CD4-positive, alpha-beta T cell treated with Interleukin-6 for 4 hours (primary cell): ENCODE measurements around the gene UNC119B.
"Not testable (repeated sequence)": the region's sequence is repeated elsewhere in the genome, so short reads cannot be mapped to it uniquely, and the experiment has no call there.

Experiments
- DNase-seq: peaks from one replicate; pipeline ENCODE4 v3.0.0-alpha.2; 2020; ENCODE audit warnings: mixed read lengths

Gene UNC119B

GRCh38 chr12:120720234-120720986, 10.2 kb downstream of the UNC119B start:
- no peak for DNase-seq

DNA sequence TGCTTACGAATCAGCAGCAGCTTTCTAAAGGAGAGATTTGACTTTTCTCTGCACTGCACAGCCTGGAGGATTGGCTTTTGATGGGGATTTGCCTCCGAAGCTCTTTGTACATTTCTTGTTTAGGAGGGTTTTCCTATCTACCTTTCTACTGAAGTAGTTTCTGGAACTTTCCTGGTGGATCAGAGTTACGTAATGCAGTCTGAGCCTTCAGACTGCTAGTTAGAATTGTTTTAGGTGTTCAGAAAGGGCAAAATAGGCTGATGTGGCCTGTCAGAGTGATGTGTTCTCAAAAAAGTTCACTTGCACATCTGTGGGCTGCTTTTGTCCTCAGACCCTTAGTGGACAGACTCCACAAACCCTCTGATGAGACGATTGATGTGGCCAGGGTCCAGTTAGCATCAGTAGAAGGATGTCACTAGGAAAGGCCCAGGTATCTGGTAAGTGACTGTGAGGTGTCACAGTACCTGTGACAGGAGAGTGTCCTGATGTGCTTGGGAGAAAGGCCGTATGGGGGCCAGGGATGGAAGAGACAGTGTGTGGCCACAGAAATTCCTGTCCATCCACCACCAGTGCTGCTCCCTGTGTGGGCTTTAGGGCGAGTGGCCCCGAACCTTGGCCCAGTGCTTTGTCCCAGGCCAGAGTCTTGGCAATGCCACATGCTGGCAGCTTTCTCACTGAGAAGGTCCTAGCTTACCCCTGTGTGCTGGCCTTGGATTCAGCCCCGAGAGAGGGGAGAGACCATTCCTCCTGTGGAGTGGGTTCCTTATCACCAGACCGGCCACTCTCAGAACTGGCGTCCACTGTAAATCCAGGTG, 10.9 kb downstream of the UNC119B start:
- no peak for DNase-seq

- DNase-seq, result no peak
These were observed 11.6 kb downstream of the UNC119B start for GRCh38 chr12:120721866-120722265.

DNA sequence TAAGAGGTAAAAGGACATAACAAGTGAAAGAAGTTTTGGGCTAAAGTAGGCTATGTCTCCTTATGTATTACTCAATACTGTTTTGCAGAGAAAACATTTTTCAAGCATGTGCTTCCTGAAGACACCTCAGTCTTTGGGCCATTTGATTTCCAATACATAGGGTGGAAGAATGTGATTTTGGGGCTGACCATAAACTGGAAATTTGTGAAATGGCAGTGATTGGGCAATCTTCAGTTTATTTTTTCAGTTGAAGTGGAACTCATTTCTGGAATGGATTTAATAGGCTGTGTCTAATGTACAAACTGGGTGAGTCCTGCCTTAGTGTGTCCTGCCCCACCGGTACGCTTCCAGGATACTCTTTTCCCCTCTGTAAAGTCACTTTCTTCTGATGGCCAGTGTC, 12.5 kb downstream of the UNC119B start:
- no peak for DNase-seq

DNA sequence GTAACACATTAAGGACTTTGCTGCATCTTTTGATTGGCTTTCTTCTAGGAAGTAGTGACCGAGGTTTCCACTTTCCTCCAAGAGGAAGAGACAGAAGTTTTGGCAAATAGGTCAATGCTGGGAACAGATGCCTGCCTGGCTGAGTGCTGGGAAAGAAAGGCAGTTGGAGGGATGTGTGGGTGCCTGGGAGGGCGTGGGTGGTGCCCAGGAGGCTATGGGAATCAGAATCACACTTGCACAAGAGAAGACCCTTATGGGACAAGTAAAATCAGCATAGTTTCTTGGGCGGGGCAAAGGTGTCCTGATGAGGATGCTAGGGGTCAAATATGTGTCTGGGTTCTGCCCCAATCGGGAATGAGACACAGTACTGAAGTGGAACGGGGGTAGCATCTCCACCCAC, 14.5 kb downstream of the UNC119B start:
- no peak for DNase-seq

DNA sequence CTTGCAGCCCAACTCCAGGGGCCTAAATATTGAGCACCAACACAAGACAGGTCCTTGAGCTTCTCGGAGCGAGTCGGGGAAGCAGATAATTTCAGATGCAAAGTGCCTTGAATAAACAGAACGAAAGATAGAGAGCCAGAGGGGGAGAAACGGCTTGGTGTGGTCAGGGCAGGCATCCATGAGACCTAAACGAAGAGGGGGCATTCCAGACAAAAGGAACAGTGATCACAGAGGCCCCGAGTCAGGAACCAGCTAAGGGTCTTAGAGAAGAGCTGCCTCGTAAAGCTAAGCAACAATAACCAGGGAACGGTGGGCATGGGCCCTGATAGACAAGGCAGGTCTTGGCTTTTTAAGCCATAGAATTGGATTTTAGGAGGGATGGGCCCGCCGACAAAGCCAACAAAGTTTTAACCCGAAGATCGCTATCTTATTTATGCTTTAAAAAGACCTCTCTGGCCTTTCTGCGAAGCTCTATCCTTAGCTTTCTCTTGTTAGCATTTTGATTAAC, 14.9 kb downstream of the UNC119B start:
- DNase-seq, result peak; percentile 8

DNA sequence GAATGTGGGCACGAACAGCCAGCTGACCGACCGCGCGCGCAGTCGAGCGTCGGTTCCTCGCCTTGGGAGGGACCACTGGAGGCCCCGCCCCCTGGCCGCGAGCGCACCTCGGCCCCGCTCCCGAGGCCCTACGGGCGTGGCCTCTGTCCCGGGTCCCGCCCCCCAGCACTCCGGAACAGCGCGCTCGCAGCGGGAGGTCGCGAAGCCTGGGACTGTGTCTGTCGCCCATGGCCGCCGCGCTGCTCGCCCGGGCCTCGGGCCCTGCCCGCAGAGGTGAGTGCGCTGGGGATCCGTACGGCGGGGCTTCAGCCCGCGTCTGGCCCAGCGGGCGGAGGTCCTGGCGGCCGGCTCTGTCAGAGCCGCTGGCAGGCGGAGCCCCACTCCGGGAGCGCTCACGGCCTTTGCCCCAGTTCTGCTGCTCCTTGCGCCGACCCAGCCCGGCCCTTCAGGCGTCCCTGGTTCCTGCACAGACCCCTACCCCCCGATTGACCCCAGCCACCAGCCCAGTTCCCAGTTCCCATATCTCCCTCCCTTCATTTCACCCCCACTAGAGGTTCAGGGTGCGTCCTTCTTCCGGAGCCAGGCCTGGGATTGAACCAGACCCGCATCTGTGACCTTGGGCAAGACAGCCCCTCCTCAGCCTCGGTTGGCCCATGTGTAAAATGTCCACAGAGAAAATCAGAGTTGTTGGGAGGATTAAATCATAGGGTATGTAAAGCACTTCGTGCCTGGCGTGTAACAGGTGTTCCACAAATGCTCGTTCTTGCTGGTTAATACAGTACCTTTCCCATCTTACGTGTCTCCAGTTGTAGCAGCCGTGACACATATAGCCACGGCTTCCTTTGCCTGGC, 15.6 kb downstream of the UNC119B start, which contains the start of gene ACADS:
ACADS (plus strand) TSS at position 168 of the 851 bp plus-strand sequence; CDS start at position 228, 60 bp downstream.
- peak; percentile 95 for DNase-seq

DNA sequence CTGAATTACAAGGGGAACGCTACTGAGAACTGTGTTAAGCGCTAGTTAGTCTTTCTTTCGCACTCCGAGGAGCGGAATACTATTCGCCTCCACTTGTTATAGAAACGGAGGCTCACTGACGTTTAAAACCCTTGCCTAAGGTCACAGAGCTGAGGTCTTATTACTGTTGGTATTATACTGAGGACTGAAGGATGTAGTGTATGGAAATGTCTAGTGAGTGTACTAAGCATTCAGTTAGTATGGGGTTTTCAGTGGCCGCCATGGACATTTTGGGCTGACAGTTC, 16.2 kb downstream of the UNC119B start:
- no peak for DNase-seq

- DNase-seq, result no peak
These were observed 16.7 kb downstream of the UNC119B start for GRCh38 chr12:120726961-120727360.

GRCh38 chr12:120732198-120732597, 21.9 kb downstream of the UNC119B start:
- DNase-seq, result not testable (repeated sequence)

- no peak for DNase-seq
These were observed 23.3 kb downstream of the UNC119B start for GRCh38 chr12:120733574-120733973.

DNA sequence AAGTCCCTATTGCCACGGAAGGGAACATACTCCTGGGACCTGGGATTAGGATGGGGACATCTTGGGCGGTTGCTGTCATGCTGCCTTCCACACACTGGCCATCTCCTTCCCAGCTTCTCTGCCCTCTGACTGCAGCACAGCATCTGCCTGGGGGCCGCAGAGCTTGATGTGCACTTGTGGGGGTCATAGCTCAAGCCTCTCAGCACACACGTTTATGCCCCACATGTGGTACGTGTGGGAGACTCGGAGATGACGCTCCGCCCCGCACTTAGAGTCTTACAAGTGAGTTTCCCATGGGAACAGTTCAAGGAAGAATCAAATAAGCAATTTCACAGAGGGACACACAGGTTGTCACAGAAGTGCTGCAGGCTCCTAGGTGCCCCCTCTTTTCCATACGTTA, 24.0 kb downstream of the UNC119B start:
- no peak for DNase-seq

- no peak for DNase-seq
These were observed 24.9 kb downstream of the UNC119B start for GRCh38 chr12:120735181-120735580.

DNA sequence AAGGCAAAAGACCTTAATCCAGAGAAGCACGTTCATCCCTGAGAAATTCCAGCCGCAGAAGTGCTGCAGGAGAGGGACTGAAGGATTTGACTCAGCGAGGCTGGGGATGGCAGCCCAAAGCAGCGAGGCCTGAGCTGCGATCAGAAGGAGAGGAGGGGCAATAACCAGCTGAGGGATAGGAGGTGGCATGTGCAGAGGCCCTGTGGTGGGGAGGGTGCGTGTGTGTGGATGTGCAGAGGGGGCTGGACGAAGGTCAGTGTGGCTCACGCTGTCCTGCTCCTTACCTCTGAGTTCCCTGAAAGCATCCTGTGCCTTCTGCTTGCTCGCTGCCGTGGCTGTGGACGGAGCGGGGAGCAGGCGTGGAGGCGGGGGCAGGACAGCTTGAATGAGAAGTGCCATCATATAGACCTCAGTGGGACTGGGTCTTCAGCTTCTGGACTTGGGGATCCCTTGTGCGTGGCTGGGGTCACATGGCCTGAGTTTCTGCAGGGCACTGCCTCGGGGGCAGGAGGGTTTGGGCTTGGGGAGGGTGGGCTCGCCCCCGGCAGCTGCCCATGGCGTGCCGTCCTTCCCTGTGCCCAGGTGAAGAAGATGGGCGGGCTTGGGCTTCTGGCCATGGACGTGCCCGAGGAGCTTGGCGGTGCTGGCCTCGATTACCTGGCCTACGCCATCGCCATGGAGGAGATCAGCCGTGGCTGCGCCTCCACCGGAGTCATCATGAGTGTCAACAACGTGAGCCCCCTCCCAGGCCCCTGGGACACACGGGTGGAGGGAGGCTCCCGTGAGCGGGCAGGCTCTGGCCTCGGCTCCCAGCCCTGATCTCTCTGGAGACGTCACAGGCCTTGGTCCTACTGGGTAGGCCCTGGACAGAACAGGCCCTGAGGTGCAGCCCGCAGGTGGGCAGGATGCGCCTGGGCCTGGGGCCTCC, 26.4 kb downstream of the UNC119B start:
- no peak for DNase-seq

GRCh38 chr12:120737557-120738251, 27.4 kb downstream of the UNC119B start:
- no peak for DNase-seq

GRCh38 chr12:120738252-120739030, 28.2 kb downstream of the UNC119B start:
- no peak for DNase-seq

DNA sequence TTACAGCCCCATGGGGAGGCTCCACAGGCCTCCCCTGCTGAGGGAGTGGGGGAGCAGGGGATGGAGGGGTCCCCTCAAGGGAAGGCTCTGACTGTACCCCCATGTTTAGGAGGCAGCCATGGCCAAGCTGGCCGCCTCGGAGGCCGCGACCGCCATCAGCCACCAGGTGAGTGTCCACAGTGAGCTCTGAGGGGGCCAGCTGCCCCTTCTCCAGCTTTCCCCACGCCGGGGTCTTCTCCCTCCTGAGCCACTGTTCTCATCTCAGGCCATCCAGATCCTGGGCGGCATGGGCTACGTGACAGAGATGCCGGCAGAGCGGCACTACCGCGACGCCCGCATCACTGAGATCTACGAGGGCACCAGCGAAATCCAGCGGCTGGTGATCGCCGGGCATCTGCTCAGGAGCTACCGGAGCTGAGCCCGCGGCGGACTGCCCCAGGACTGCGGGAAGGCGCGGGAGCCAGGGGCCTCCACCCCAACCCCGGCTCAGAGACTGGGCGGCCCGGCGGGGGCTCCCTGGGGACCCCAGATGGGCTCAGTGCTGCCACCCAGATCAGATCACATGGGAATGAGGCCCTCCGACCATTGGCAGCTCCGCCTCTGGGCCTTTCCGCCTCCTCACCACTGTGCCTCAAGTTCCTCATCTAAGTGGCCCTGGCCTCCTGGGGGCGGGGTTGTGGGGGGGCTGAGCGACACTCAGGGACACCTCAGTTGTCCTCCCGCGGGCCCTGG, 28.9 kb downstream of the UNC119B start:
- no peak for DNase-seq

DNA sequence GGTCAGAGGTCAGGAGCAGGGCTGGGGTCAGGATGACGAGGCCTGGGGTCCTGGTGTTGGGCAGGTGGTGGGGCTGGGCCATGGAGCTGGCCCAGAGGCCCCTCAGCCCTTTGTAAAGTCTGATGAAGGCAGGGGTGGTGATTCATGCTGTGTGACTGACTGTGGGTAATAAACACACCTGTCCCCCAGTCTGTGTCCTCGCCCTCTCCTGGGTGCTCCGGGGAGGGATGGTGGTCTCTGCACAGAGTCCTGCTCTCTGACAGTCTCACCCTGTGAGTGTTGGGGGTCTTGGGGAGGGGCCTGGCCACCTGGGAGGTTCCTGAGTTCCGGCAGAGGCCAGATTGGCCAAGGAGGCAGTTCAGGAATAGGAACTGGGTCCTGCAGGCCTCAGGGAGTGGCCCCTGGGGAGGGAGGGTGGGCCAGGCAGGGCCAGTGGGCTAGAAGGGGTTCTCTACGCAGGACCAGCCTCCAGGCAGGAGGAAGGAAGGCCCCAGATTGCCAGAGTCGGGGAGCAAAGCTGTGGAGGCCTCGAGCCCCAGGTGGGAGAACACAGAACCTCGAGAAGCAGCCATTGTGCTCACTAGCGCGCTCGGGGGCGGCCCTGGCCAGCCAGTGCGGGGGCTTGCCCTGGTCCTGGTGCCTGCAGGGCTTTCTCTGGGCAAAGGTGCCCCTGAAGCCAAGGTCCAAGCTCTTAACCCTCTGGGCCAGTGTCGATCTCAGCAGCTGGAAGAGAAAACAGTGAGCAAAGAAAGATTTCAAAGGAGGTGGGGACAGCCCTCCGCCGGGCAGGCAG, 29.8 kb downstream of the UNC119B start:
- no peak for DNase-seq

DNA sequence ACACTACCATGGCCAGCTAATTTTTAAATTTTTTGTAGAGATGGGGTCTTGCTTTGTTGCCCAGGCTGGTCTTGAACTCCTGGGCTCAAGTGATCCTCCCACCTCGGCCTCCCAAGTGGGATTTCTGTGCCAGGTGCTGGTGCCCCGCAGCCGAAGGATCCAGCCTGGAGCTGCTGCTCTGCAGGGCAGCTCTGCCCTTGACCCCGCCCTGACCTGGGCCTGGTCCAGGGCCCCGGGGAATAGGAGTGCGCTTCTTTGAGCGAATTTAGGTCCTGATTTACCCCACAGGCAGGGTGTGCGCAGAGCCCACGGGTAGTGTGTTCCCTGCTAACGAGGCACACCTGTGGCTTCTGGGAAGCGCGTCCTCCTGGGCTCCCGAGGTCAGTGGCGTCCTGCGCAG, 30.6 kb downstream of the UNC119B start:
- no peak for DNase-seq
